Ectodermal cell (in vitro differentiated cells): ENCODE measurements around the gene RAI14.
"Not testable (repeated sequence)": the region's sequence is repeated elsewhere in the genome, so short reads cannot be mapped to it uniquely, and the experiment has no call there.

Experiments used
- H3K27ac ChIP-seq: 2 replicates; pipeline ENCODE4 v1.7.0; 2013; ENCODE audit warnings: mild to moderate bottlenecking, low read depth, low read length; ENCODE audit not compliant: insufficient read depth, poor library complexity, severe bottlenecking
- H3K27me3 ChIP-seq: 2 replicates; pipeline ENCODE4 v1.7.0; 2013; ENCODE audit warnings: mild to moderate bottlenecking, low read length; ENCODE audit not compliant: insufficient read depth, control insufficient read depth, poor library complexity, severe bottlenecking
- H3K36me3 ChIP-seq: one replicate; pipeline ENCODE4 v1.7.0; 2013; ENCODE audit warnings: low read length; ENCODE audit not compliant: control insufficient read depth, insufficient read depth
- H3K4me1 ChIP-seq: one replicate; pipeline ENCODE4 v1.7.0; 2013; ENCODE audit warnings: low read length; ENCODE audit not compliant: control insufficient read depth, insufficient read depth
- H3K4me3 ChIP-seq: 2 replicates; pipeline ENCODE4 v1.7.0; 2013; ENCODE audit warnings: low read depth, low read length, control low read depth; ENCODE audit not compliant: insufficient read depth
- H3K9me3 ChIP-seq: 2 replicates; pipeline ENCODE4 v1.7.0; 2013; ENCODE audit warnings: mild to moderate bottlenecking, low read length, moderate library complexity; ENCODE audit not compliant: control insufficient read depth
- WGBS, 2 experiments: methylation state at CpG; one replicate each; pipeline ENCODE4 v1.1.7; 2013; ENCODE audit warnings: missing lambda C conversion rate in 2 of 2; 5-methylcytosine and 5-hydroxymethylcytosine counted together

The RAI14 gene

GRCh38 chr5:34697308-34698108 is 41.4 kb downstream of the RAI14 start:
- H3K27me3 ChIP-seq: no peaks in the 10 kb centered on the region
- H3K4me3 ChIP-seq: no peak overlapping the region
- H3K9me3 ChIP-seq: no peaks in the 10 kb centered on the region
- WGBS, 2 experiments: 96 to 100% methylated on average over 3 of the region's 3 CpGs
- no peaks in the 10 kb centered on the region for H3K36me3 ChIP-seq
- no peaks in the 10 kb centered on the region for H3K4me1 ChIP-seq
- no peak overlapping the region for H3K27ac ChIP-seq

GRCh38 chr5:34698109-34698419 is 41.9 kb downstream of the RAI14 start:
- Histone ChIP-seq H3K36me3 (no peaks in the 10 kb centered on the region), H3K4me1 (no peaks in the 10 kb centered on the region), H3K27ac (no peak overlapping the region), H3K9me3 (no peaks in the 10 kb centered on the region), H3K4me3 (no peak overlapping the region), H3K27me3 (no peaks in the 10 kb centered on the region)

- 80 to 82% methylated on average over 6 of the region's 6 CpGs for WGBS, 2 experiments
- H3K27me3 ChIP-seq: no peaks in the 10 kb centered on the region
- H3K27ac ChIP-seq: no peak overlapping the region
- no peaks in the 10 kb centered on the region for H3K9me3 ChIP-seq
- no peaks in the 10 kb centered on the region for H3K36me3 ChIP-seq
- no peak overlapping the region for H3K4me3 ChIP-seq
- no peaks in the 10 kb centered on the region for H3K4me1 ChIP-seq
These were observed 42.6 kb downstream of the RAI14 start for GRCh38 chr5:34698754-34699153.

GRCh38 chr5:34699155-34700077 is 43.3 kb downstream of the RAI14 start:
- Histone ChIP-seq H3K27me3 (no peaks in the 10 kb centered on the region), H3K36me3 (no peaks in the 10 kb centered on the region), H3K4me3 (no peak overlapping the region), H3K9me3 (no peaks in the 10 kb centered on the region), H3K27ac (no peak overlapping the region), H3K4me1 (no peaks in the 10 kb centered on the region)
- 69 to 74% methylated on average over 9 of the region's 9 CpGs for WGBS, 2 experiments

GRCh38 chr5:34700078-34700452 is 43.9 kb downstream of the RAI14 start:
- H3K27ac ChIP-seq: no peak overlapping the region
- H3K36me3 ChIP-seq: no peaks in the 10 kb centered on the region
- 88 to 92% methylated on average over 2 of the region's 2 CpGs for WGBS, 2 experiments
- no peaks in the 10 kb centered on the region for H3K27me3 ChIP-seq
- no peaks in the 10 kb centered on the region for H3K9me3 ChIP-seq
- H3K4me1 ChIP-seq: no peaks in the 10 kb centered on the region
- H3K4me3 ChIP-seq: no peak overlapping the region

GRCh38 chr5:34701442-34701841 is 45.3 kb downstream of the RAI14 start:
- not testable (repeated sequence) for H3K27me3 ChIP-seq, H3K4me3 ChIP-seq, H3K36me3 ChIP-seq, H3K27ac ChIP-seq, H3K4me1 ChIP-seq, H3K9me3 ChIP-seq
- 93 to 100% methylated on average over 2 of the region's 2 CpGs for WGBS, 2 experiments

- Histone ChIP-seq H3K4me1 (no peaks in the 10 kb centered on the region), H3K9me3 (no peaks in the 10 kb centered on the region), H3K27me3 (no peaks in the 10 kb centered on the region), H3K36me3 (no peaks in the 10 kb centered on the region), H3K4me3 (no peak overlapping the region), H3K27ac (no peak overlapping the region)
- WGBS, 2 experiments: 48% methylated on average over 8 of the region's 10 CpGs
These were observed 47.9 kb downstream of the RAI14 start for GRCh38 chr5:34703767-34704713.

GRCh38 chr5:34706084-34706483 is 50.0 kb downstream of the RAI14 start:
- Histone ChIP-seq H3K36me3 (no peaks in the 10 kb centered on the region), H3K27me3 (no peaks in the 10 kb centered on the region), H3K27ac (no peak overlapping the region), H3K4me3 (no peak overlapping the region), H3K9me3 (no peaks in the 10 kb centered on the region), H3K4me1 (no peaks in the 10 kb centered on the region)
- WGBS, 2 experiments: 0% methylated on average over 1 of the region's 1 CpG; no CpG with 5 or more reads in 1 of the 2 experiments

- H3K27me3 ChIP-seq: no peaks in the 10 kb centered on the region
- H3K27ac ChIP-seq: no peak overlapping the region
- H3K36me3 ChIP-seq: no peaks in the 10 kb centered on the region
- H3K4me1 ChIP-seq: no peaks in the 10 kb centered on the region
- H3K9me3 ChIP-seq: no peaks in the 10 kb centered on the region
- H3K4me3 ChIP-seq: no peak overlapping the region
- WGBS, 2 experiments: 95 to 96% methylated on average over 4 of the region's 5 CpGs
These were observed 51.5 kb downstream of the RAI14 start for GRCh38 chr5:34707451-34708107.
